Testis (tissue), 2 donors: ENCODE results near the gene ATAD2B.

Experiments
- CTCF ChIP-seq, 3 experiments: fragments of 450-650 bp in 2 of 3; fragments of 200-600 bp in 1 of 3; sonication (generic) in 1 of 3; IDR thresholded peaks; one replicate each; pipeline ENCODE4 v1.5.1; 2016 to 2019; ENCODE audit warnings: antibody characterized with exemption in 3 of 3, mild to moderate bottlenecking in 2 of 3, moderate library complexity in 1 of 3
- POLR2A ChIP-seq: fragments of 450-650 bp; IDR thresholded peaks from one replicate; pipeline ENCODE4 v1.6.1; 2017; ENCODE audit warnings: antibody characterized with exemption, mild to moderate bottlenecking, moderate library complexity

- TF ChIP-seq CTCF (IDR thresholded peaks at IDR 0.05): no peak
- TF ChIP-seq POLR2A: no peak
Measured at GRCh38 chr2:23753291-23754010, 173.5 kb downstream of the ATAD2B start.
